ENCODE results near the gene PLEKHM1. TPM values are rescaled to one million over a fixed set of nuclear protein-coding genes. Genes with fewer than 3 reads are reported as not detected.

Gene PLEKHM1
- total RNA-seq, 2 donors from 2014 or later = 30.4 to 33.3 TPM

GRCh38 chr17:45405250-45406086 lies 85.1 kb downstream of the PLEKHM1 start:
- peaks cover 31% of the 10 kb centered on the region for H3K4me1 Mint-ChIP-seq (ENCODE audit: low read depth)
- peaks cover 1 to 9% of the 10 kb centered on the region in 2 donors for H3K36me3 Mint-ChIP-seq (ENCODE audit: insufficient read depth in 2 of 2)
- ATAC-seq (replicated peaks in 1 of 2) (no peak), DNase-seq (no peak)
- H3K9me3 Mint-ChIP-seq = no peaks in the 10 kb centered on the region
- no peak overlapping the region for H3K27ac Mint-ChIP-seq
- no peaks in the 10 kb centered on the region for H3K27me3 Mint-ChIP-seq (ENCODE audit: low read depth)
- H3K4me3 Mint-ChIP-seq = no peak overlapping the region

DNA sequence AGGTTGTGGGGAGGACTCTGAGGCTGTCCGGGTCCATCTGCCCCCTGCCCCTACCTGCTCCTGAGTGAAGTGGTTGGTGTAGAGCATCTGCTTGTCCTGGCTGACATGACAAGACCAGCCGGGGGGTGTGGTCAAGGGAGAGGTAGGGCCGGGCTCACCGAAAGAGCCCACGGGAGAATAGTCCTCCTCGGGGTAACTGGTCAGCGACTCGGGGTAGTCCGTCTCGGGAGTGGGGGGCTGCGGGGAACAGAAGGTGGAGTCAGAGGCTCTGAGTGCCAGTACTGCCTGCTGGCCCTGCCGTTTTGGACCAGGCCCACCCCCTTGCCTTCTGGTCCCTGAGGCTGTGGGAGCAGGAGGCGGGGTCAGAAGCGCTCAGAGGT lies 85.7 kb downstream of the PLEKHM1 start:
- DNase-seq (no peak), ATAC-seq (replicated peaks in 1 of 2) (no peak)
- peaks cover 28% of the 10 kb centered on the region for H3K4me1 Mint-ChIP-seq (ENCODE audit: low read depth)
- H3K27me3 Mint-ChIP-seq (ENCODE audit: low read depth) = no peaks in the 10 kb centered on the region
- no peaks in the 10 kb centered on the region for H3K9me3 Mint-ChIP-seq
- no peak overlapping the region for H3K27ac Mint-ChIP-seq
- H3K4me3 Mint-ChIP-seq = no peak overlapping the region
- peaks cover 1 to 9% of the 10 kb centered on the region in 2 donors for H3K36me3 Mint-ChIP-seq (ENCODE audit: insufficient read depth in 2 of 2)

- H3K4me3 Mint-ChIP-seq = no peak overlapping the region
- H3K36me3 Mint-ChIP-seq (ENCODE audit: insufficient read depth in 2 of 2) = peaks cover 1 to 8% of the 10 kb centered on the region in 2 donors
- peak overlapping the region; percentile 46 for H3K27ac Mint-ChIP-seq
- DNase-seq (no peak), ATAC-seq (replicated peaks in 1 of 2) (no peak)
- H3K9me3 Mint-ChIP-seq = no peaks in the 10 kb centered on the region
- peaks cover 23% of the 10 kb centered on the region for H3K4me1 Mint-ChIP-seq (ENCODE audit: low read depth)
- H3K27me3 Mint-ChIP-seq (ENCODE audit: low read depth) = no peaks in the 10 kb centered on the region
Measured at GRCh38 chr17:45403906-45404490, 86.5 kb downstream of the PLEKHM1 start.

DNA sequence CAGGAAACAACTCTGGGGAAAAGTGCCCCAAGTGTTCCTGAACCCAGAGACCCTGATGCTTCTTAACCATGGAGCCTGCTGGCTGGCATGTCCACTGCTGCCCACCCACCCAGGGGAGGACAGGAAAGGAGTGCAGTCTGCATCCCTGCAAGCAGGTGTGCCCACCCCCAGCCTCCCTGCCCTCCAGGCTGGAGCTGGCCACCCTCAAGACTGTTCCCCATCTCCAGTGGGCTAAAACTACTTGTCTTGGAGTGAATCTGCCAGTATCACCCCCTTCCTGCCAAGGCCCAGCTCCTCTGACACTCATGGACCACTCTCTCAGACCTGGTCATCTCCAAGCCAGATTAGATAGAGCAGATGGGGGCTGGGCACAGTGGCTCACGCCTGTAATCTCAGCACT lies 87.6 kb downstream of the PLEKHM1 start:
- H3K27ac Mint-ChIP-seq = no peak overlapping the region
- H3K27me3 Mint-ChIP-seq (ENCODE audit: low read depth) = no peaks in the 10 kb centered on the region
- peaks cover 12% of the 10 kb centered on the region for H3K4me1 Mint-ChIP-seq (ENCODE audit: low read depth)
- H3K4me3 Mint-ChIP-seq = no peak overlapping the region
- peaks cover 1 to 7% of the 10 kb centered on the region in 2 donors for H3K36me3 Mint-ChIP-seq (ENCODE audit: insufficient read depth in 2 of 2)
- ATAC-seq (replicated peaks in 1 of 2) = no peak
- no peaks in the 10 kb centered on the region for H3K9me3 Mint-ChIP-seq
- no peak for DNase-seq

DNA sequence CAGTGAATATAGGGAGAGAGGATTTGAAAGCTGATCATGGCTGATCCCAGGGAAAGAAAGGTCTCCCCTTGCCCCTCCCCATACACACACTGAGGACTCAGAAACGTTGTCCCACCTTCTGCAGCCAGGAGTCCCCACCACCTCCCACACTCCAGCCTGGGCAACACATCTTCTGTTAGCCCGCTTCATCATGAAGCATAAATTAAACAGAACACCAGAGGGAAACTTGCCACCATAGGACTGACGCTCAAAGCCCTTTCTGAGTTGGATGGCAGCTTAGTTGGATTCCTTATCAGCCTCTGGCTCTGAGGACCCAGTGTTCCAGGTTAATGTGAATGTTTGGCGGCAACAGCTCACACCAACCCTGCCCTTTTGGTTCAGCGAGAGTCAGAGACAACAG lies 91.7 kb downstream of the PLEKHM1 start:
- no peaks in the 10 kb centered on the region for H3K9me3 Mint-ChIP-seq
- DNase-seq = no peak
- no peaks in the 10 kb centered on the region for H3K27me3 Mint-ChIP-seq (ENCODE audit: low read depth)
- peaks cover 1 to 10% of the 10 kb centered on the region in 2 donors for H3K36me3 Mint-ChIP-seq (ENCODE audit: insufficient read depth in 2 of 2)
- no peaks in the 10 kb centered on the region for H3K4me1 Mint-ChIP-seq (ENCODE audit: low read depth)
- no peak overlapping the region for H3K4me3 Mint-ChIP-seq
- no peak overlapping the region for H3K27ac Mint-ChIP-seq
- no peak for ATAC-seq (replicated peaks in 1 of 2)

DNA sequence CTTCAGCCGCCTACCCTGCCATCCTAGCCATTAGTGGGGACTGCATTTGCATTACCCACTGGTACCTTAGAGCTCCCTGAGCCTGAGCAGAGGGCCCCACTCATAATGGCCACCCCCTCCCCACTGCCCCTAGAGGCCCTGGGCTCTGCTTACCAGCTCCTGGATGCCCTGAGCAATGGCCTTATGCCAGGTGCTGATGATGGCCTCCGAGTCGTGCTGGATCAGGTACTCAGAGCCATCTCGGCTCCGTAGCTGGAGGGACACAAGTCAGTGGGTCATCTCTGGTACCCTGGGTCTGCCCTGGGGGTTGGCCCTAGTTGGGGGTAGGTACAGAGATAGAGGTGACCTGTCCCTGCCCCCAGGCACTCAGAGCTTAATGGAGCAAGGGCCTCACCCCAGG lies 92.7 kb downstream of the PLEKHM1 start:
- H3K27me3 Mint-ChIP-seq (ENCODE audit: low read depth) = no peaks in the 10 kb centered on the region
- no peaks in the 10 kb centered on the region for H3K9me3 Mint-ChIP-seq
- H3K4me3 Mint-ChIP-seq = no peak overlapping the region
- DNase-seq = no peak
- no peak overlapping the region for H3K27ac Mint-ChIP-seq
- no peak for ATAC-seq (replicated peaks in 1 of 2)
- no peaks in the 10 kb centered on the region for H3K4me1 Mint-ChIP-seq (ENCODE audit: low read depth)
- peaks cover 1 to 10% of the 10 kb centered on the region in 2 donors for H3K36me3 Mint-ChIP-seq (ENCODE audit: insufficient read depth in 2 of 2)

GRCh38 chr17:45396496-45397205 lies 93.9 kb downstream of the PLEKHM1 start:
- no peak for DNase-seq
- no peak for ATAC-seq (replicated peaks in 1 of 2)

DNA sequence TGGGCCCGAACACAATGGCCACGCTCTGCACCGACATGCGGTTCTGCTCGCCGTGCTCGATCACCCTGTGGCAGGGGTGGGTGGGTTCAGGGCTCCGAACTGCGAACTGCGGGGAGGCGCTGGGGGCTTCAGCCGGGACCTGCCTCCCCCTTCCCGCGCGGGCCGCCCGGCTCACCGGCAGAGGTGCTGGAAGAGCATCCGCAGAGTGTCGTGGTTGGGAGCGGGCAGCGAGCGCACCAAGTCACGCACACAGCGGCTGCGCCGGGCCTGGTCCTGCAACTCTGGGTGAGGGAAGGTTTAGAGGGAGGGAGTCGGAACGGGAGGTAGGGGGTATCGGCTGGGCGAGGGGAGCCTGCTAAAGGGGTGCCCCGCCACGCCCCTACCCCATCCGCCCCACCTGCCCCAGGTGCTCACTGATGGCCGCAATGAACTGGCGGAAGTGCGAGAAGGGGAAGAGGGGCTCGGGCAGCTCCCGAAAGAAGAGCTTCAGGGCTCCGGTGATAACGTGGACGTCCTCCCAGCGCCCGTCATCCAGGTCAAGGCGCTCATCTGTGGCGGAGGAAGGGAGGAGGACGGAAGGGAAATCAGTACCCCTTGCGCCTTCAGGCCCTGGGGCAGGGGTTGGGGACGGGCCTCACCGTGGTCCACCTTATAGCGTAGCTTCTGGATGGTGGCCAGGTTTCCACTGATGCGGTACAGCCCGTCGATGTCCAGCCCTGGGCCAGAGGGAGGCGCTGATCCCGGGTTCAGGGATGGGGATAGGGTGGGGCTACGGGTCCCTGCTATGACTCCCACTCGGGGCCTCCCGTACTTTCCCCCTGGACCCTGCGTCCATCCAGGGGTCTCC lies 94.7 kb downstream of the PLEKHM1 start:
- no peak for ATAC-seq (replicated peaks in 1 of 2)

More at GRCh38 chr17:45396496-45397205, 93.9 kb downstream of the PLEKHM1 start:
- Mint-ChIP-seq H3K4me1 (ENCODE audit: low read depth) (peaks cover under 1% of the 10 kb centered on the region), H3K27me3 (ENCODE audit: low read depth) (peaks cover 2% of the 10 kb centered on the region), H3K4me3 (no peak overlapping the region), H3K27ac (no peak overlapping the region), H3K9me3 (no peaks in the 10 kb centered on the region), H3K36me3 (ENCODE audit: insufficient read depth in 2 of 2) (peaks cover under 1 to 7% of the 10 kb centered on the region in 2 donors)

GRCh38 chr17:45394913-45395568 lies 95.5 kb downstream of the PLEKHM1 start:
- peaks cover 8% of the 10 kb centered on the region for H3K4me1 Mint-ChIP-seq (ENCODE audit: low read depth)
- H3K4me3 Mint-ChIP-seq = no peak overlapping the region
- DNase-seq = peak; percentile 26 to 43
- H3K9me3 Mint-ChIP-seq = no peaks in the 10 kb centered on the region
- H3K36me3 Mint-ChIP-seq (ENCODE audit: insufficient read depth in 2 of 2) = peaks cover 0 to 5% of the 10 kb centered on the region in 2 donors
- H3K27ac Mint-ChIP-seq = no peak overlapping the region
- peaks cover 8% of the 10 kb centered on the region for H3K27me3 Mint-ChIP-seq (ENCODE audit: low read depth)
- peak in 1 of 2 donors; percentile 44 for ATAC-seq (replicated peaks in 1 of 2)

More for the DNA sequence above, 94.7 kb downstream of the PLEKHM1 start:
- no peaks in the 10 kb centered on the region for H3K9me3 Mint-ChIP-seq
- no peak overlapping the region for H3K27ac Mint-ChIP-seq
- H3K27me3 Mint-ChIP-seq (ENCODE audit: low read depth) = peaks cover 8% of the 10 kb centered on the region
- peaks cover 8% of the 10 kb centered on the region for H3K4me1 Mint-ChIP-seq (ENCODE audit: low read depth)
- DNase-seq = no peak
- H3K4me3 Mint-ChIP-seq = no peak overlapping the region
- H3K36me3 Mint-ChIP-seq (ENCODE audit: insufficient read depth in 2 of 2) = peaks cover 0 to 5% of the 10 kb centered on the region in 2 donors

- no peaks in the 10 kb centered on the region for H3K9me3 Mint-ChIP-seq
- DNase-seq (no peak), ATAC-seq (replicated peaks in 1 of 2) (no peak)
- H3K36me3 Mint-ChIP-seq (ENCODE audit: insufficient read depth in 2 of 2) = peaks cover 0 to 5% of the 10 kb centered on the region in 2 donors
- H3K27ac Mint-ChIP-seq = no peak overlapping the region
- peaks cover 8% of the 10 kb centered on the region for H3K27me3 Mint-ChIP-seq (ENCODE audit: low read depth)
- H3K4me3 Mint-ChIP-seq = no peak overlapping the region
- peaks cover 10% of the 10 kb centered on the region for H3K4me1 Mint-ChIP-seq (ENCODE audit: low read depth)
Measured at GRCh38 chr17:45394564-45394912, 96.0 kb downstream of the PLEKHM1 start.

DNA sequence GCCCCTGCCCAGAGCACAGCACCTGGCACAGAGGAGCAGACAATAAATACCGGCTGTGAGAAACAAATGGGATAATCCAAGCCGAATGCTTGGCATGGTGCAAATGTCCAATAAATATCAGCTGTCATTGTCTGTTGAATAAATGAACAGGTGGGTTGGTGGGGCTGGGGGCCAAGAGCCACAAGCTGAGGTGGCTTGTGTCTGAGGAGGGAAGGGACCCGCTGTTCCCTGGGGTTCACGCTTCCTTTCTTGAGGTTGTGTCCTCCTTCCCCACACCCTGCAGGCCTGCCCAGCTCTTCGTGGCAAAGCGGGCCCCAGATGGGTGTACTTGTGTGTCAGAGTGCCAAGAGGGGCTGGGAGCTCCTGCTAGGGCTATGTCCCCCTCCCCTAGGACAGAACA lies 96.4 kb downstream of the PLEKHM1 start:
- H3K9me3 Mint-ChIP-seq = no peaks in the 10 kb centered on the region
- peaks cover 8% of the 10 kb centered on the region for H3K27me3 Mint-ChIP-seq (ENCODE audit: low read depth)
- no peak overlapping the region for H3K4me3 Mint-ChIP-seq
- H3K4me1 Mint-ChIP-seq (ENCODE audit: low read depth) = peaks cover 15% of the 10 kb centered on the region
- DNase-seq (no peak), ATAC-seq (replicated peaks in 1 of 2) (no peak)
- H3K27ac Mint-ChIP-seq = no peak overlapping the region
- H3K36me3 Mint-ChIP-seq (ENCODE audit: insufficient read depth in 2 of 2) = peaks cover 0 to 5% of the 10 kb centered on the region in 2 donors

DNA sequence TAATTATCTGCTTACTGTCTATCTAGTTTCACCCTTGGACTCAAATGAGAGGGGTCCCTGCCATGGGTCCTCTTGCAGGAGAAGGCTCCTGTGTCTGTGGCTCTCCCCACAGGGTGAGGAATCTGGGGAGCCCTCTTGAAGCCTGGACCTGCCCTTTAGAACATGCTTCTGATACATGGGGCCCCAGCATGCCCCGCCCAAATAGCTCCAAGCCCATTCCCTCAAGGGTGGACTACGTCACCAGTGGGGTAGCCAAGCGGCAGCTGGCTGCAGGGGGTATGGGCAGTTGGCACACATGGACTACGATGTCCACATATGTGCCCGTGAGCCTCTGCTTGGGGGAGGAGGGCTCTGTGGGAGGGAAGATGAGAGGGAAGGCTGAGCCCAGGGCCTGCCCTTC lies 97.1 kb downstream of the PLEKHM1 start:
- DNase-seq (no peak), ATAC-seq (replicated peaks in 1 of 2) (no peak)
- Mint-ChIP-seq H3K4me1 (ENCODE audit: low read depth) (peaks cover 22% of the 10 kb centered on the region), H3K4me3 (no peak overlapping the region), H3K9me3 (no peaks in the 10 kb centered on the region), H3K27ac (no peak overlapping the region), H3K27me3 (ENCODE audit: low read depth) (peaks cover 12% of the 10 kb centered on the region), H3K36me3 (ENCODE audit: insufficient read depth in 2 of 2) (peaks cover 0 to 5% of the 10 kb centered on the region in 2 donors)

Data from activated T-cell treated with anti-CD3 and anti-CD28 coated beads, Interleukin-2, amount 50 U/mL, for 72 hours (primary cell).